Measurements from ENCODE around the gene NCAPD3.

The NCAPD3 gene

DNA sequence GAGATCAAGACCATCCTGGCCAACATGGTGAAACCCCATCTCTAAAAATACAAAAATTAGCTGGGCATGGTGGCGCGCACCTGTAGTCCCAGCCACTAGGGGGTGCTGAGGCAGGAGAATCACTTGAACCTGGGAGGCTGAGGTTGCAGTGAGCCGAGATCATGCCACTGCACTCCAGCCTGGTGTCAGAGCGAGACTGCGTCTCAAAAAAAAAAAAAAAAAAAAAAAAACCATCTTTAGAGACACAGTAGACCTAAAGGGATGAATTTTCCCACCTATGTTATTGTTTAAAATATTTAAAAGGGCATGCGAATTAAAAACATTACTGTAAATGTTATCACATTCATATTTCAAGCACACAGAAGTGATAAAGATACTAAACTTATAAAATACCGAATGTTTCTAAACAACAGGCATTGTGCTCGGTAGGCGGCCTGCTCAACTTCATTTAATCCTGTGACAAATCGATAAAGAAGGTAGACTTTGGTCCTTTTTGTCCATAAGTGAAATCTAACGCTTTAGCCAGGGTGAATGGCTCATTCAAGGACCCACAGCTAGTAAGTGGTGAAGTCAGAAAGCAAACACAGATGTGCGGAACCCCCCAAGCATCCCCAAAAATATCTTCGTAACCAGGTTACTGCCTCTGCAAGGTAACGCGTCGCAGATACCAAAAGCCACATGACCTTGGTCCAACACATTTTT, 16.1 kb downstream of the NCAPD3 start:
- DNase-seq (ENCODE audit: low read depth): no peak
- TF ChIP-seq CTCF (IDR thresholded peaks at IDR 0.05; ENCODE audit: control insufficient read depth, insufficient read depth, low read depth, low read length, missing control alignments): peak; percentile 65
- no peak overlapping the region for H3K4me3 ChIP-seq (ENCODE audit: control insufficient read depth, low read depth, low read length)

DNA sequence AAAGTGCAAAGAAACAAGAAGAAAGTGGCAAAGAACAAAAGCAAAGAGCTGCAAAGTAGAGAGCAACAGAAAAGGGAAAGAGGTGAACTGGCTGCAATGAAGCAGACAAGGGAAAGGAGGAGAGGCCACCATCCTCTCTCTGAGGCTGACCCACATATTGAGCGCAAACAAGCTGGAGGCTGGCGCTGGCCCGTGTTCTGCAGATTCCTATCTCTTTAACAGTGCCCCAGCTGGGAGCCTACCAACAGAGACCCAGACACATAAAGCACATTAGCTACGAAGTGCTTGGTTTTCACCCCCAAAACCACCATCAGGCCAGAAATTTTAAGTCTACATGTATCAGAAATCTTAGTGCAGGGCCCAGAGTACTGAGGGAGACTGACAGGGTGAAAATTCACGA, 17.6 kb downstream of the NCAPD3 start:
- no peak for DNase-seq (ENCODE audit: low read depth)
- TF ChIP-seq CTCF (IDR thresholded peaks at IDR 0.05; ENCODE audit: control insufficient read depth, insufficient read depth, low read depth, low read length, missing control alignments): no peak
- H3K4me3 ChIP-seq (ENCODE audit: control insufficient read depth, low read depth, low read length): no peak overlapping the region

GRCh38 chr11:134205729-134206128, 18.0 kb downstream of the NCAPD3 start:
- TF ChIP-seq CTCF (IDR thresholded peaks at IDR 0.05; ENCODE audit: control insufficient read depth, insufficient read depth, low read depth, low read length, missing control alignments): no peak
- DNase-seq (ENCODE audit: low read depth): no peak
- no peak overlapping the region for H3K4me3 ChIP-seq (ENCODE audit: control insufficient read depth, low read depth, low read length)

DNA sequence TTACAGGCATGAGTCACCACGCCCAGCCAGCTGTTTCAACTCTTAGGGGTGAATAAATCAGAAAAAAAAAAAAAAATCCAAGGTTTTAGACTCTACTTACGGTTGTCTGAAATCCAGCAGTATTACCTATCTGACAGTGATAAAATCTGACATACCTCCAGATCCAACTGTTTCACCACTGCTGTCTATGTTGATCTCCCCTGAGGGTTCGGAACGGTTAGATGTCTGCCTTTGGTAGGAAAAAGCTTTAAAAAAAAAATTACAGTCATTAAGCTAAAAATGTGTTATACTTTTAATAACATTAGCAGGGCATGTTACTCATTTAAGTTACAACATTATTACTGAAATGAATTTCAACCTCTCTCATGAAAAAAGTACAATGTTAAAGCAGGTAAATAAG, 21.1 kb downstream of the NCAPD3 start:
- DNase-seq (ENCODE audit: low read depth): no peak
- no peak overlapping the region for H3K4me3 ChIP-seq (ENCODE audit: control insufficient read depth, low read depth, low read length)
- TF ChIP-seq CTCF (IDR thresholded peaks at IDR 0.05; ENCODE audit: control insufficient read depth, insufficient read depth, low read depth, low read length, missing control alignments): no peak

DNA sequence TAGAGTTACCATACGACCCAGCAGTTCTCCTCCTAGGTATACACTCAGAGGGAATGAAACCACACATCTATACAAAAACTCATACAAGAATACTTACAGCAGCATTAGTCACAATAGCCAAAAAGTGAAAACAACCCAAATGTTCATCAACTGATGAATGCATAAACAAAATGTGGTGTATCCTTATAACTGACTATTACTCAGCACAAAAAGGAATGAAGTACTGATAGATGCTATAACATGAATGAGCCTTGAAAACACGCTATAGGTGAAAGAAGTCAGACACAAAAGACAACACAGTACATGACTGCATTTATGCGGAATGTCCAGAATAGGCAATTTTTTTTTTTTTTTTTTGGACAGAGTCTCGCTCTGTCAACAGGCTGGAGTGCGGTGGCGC, 23.1 kb downstream of the NCAPD3 start:
- no peak overlapping the region for H3K4me3 ChIP-seq (ENCODE audit: control insufficient read depth, low read depth, low read length)
- TF ChIP-seq CTCF (IDR thresholded peaks at IDR 0.05; ENCODE audit: control insufficient read depth, insufficient read depth, low read depth, low read length, missing control alignments): no peak
- no peak for DNase-seq (ENCODE audit: low read depth)

DNA sequence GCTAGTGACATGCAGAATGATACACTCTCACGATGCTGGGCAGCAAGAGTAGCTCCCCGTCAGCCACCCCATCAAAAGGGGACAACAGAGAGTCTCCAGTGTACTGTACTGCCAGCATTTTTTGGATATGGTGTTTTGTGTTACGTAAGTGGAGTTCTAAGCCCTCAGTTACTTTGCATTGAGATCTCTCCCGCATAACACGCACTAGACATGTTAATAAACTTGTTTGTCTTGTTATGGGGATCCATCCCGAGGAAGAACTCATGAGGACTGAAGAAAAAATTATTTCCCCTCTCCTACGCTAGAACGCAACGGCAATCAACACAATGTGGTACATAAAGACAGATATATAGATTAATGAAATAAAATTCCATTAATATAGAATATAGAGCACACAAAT, 24.2 kb downstream of the NCAPD3 start:
- no peak for DNase-seq (ENCODE audit: low read depth)
- no peak overlapping the region for H3K4me3 ChIP-seq (ENCODE audit: control insufficient read depth, low read depth, low read length)
- TF ChIP-seq CTCF (IDR thresholded peaks at IDR 0.05; ENCODE audit: control insufficient read depth, insufficient read depth, low read depth, low read length, missing control alignments): no peak
